ENCODE data around the gene XIST.
"Not testable (repeated sequence)": the region's sequence is repeated elsewhere in the genome, so short reads cannot be mapped to it uniquely, and the experiment has no call there.

XIST gene

GRCh38 chrX:73839152-73839551 lies 13.4 kb downstream of the XIST start:
- no peak for DNase-seq (ENCODE audit: low spot score)

- no peak for DNase-seq (ENCODE audit: low spot score)
These were observed 14.4 kb downstream of the XIST start for GRCh38 chrX:73838123-73838522.

- no peak for DNase-seq (ENCODE audit: low spot score)
These were observed 15.5 kb downstream of the XIST start for GRCh38 chrX:73836956-73837477.

GRCh38 chrX:73834219-73834618 lies 18.3 kb downstream of the XIST start:
- DNase-seq (ENCODE audit: low spot score): no peak

DNA sequence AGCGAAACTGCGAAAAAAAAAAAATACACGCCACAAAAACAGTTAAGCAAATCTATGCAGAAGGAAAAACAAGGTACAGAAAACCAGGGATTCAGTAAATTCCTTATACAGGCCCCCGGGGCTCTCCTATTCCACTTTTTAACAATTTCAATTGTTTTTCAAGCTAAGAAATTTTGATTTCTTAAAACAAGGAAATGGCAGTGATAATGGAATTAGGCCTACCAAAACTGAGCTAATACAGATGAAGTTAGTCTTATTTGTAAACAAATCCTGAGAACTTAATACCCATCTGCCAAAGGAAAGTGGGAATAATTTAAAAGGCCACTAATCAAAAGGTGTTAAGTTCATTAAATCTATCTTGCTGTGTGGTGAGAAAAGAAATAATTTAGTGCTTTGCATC lies 20.2 kb downstream of the XIST start:
- DNase-seq (ENCODE audit: low spot score): no peak

DNA sequence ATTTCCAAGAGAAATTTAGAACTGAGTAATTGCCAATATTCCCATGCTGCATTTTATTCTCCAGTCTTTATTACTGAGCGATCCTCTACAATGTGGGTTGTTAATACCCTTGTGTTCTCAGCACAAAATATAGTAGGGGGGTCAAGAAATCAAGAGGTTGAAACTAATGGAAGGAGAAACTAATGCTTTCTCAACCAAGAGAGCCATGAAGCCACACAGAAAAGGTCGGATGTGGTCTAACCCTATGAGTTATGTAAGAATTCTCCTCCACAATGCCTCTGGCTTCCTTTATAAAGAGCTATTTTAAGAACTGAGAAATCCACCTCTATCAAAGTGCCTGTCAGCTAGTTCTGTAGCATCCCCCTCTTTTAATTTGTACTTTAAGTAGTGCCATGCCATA lies 21.0 kb downstream of the XIST start:
- DNase-seq (ENCODE audit: low spot score): no peak

DNA sequence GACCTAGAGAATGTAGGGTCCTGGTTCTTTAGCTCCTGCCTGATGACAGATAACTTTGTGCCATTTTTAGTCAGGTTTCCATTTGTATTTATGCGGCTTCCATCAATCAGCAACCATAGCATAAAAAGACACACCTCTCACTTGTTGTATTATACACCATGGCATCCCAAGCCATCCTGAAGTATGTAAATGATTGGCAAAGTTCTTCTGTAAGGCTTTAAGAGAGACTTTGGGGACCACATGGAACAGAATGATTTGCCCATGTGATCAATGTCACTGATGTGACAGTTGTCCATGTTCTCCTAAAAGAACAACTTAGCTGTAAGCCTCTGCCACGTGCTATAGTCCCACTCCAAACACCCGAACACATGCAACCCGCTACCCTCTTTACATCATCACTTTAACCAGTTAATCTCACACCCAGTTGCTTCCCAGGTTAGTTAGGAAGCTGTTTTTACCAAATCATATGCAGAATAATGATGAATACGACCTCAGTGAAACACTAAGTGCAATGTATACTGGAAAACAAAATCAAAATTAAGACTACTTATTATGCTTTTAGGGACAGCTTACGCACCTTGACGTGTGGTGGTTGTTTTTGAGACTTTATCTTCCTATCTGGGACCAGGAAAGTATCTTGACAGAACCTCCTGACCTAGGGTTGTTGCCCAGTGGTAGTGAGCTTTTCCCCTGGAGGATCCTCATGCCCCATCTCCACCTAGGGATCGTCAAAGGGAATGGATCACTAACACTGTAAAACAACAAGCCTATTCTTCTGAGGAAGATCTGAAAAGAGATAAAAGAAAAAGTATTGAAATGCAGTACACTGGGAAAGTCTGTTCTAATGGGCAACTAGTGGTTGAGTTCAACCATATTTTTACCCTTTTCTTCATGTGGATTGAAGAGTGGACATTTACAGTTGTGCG lies 21.8 kb downstream of the XIST start:
- no peak for DNase-seq (ENCODE audit: low spot score)

DNA sequence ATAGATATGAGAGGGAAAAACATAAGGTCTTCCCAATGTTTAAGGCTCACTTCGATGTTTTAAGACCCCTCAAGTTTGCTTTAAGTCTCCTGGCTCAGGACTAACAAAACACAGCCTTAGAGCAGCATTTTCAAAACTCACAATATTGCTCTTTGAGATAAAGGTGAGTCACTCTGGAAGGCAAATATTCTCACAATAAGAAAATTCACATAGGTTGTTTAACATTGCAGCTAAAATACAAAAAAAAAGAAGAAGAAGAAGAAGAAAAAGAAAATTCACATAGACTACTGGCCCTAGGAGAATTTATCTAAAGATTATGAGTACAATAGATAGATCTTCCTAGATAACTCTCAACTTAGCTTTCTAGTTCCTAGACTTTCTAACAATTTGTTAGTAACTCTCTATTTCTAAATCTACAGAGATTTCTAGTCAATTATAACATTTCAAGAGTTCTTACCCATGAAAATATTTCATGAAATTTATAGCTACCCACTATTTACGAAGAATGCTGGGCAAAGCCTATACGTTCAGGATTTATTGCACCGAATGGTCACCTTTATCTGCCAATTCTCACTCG lies 22.5 kb downstream of the XIST start:
- no peak for DNase-seq (ENCODE audit: low spot score)

DNA sequence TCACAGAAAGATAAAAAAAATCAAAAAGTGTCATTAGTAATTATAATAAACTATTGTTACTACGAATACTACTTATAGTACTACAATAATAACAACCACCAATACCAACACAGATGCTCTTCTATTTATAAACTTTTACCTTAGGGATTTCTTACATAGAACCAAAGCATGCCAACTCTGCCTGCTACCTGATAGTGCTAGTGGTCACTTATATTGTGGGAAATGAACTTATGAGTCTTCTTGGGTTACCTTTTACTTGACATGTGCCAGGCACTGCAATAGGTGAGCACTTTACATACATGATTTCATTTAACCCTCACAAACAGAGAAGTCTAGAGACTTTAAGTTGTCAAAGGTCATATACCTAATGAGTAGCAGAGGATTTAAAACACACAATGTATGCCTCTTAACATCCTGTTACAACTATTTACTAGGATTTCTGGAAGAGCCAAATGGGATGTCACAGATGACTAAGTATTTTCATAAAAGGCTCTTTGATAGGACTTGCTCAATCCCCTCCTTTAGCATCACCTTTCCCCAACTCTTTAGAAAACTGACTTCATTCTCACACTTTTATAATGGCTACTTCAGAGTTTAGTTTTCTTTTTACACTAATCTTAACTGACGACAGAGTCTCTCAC lies 24.3 kb downstream of the XIST start:
- no peak for DNase-seq (ENCODE audit: low spot score)

GRCh38 chrX:73827406-73827805 lies 25.1 kb downstream of the XIST start:
- DNase-seq (ENCODE audit: low spot score): no peak

DNA sequence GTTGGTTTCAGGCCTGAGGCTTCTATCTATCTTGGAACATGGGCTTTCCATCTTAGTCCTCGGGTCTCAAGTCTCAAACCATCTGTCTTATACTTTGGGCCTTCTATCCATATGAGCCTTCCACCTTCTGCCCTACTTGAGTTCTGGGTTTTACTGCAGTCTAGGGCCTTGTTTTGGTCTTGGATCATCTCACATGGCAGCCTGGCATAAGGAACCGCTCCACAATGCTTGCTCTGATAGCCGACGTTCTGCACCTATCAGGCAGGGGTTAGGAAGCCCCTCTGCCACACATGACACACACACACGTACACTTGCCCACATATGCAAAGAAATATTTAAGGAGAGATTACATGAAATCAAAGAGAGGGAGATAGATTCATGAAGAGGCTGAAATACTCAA lies 25.5 kb downstream of the XIST start:
- DNase-seq (ENCODE audit: low spot score): no peak

GRCh38 chrX:73825569-73825968 lies 26.9 kb downstream of the XIST start:
- DNase-seq (ENCODE audit: low spot score): no peak

GRCh38 chrX:73823473-73824004 lies 29.0 kb downstream of the XIST start:
- no peak for DNase-seq (ENCODE audit: low spot score)

DNA sequence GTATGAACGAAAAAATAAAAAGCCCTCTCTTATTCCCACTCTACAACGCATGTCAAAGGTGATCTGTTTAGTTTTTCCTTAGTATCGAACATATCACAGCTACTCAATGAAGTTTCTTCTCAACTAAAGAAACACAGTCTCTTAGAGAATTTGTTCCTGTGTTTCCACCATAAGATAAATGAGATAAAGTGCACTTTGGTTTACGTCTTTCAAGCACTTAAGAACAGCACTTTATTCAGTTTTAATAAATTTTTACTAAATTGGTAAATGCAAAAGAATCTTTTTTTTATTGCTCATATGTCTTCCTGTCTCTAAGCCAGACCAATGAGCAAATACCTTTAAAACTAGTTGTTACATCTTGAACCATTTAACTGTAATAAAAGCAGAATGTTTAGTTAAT lies 29.7 kb downstream of the XIST start:
- DNase-seq (ENCODE audit: low spot score): no peak

DNA sequence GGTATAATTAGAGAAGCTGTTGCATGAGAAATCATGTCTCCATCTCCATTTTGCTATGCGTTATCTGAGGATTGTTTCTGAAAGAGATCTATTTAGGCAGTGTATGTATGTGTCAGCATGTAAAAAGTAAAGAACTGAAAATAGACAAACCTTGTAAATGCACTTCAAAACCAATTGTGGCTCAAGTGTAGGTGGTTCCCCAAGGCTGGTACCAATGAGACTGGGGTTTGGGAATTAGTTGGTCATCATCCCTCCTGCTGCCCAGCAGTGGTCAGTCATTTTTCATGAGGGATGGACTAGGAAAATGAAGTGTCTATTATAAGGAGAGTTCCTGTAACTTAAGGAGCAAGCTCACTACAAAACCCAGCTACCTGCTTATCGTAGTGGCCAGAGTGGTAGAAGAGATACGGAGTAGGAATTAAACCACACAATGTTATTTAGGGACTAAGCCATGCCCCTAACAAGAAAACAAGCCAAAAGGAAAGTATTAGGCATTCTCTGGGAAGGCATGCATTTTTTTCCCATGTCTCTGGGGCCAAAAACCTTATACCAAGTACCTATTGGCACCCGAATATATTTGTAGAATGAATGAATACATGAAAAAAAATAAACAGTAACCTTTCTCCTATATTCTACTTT lies 30.5 kb downstream of the XIST start:
- DNase-seq (ENCODE audit: low spot score): no peak

- not testable (repeated sequence) for DNase-seq (ENCODE audit: low spot score)
These were observed 32.5 kb downstream of the XIST start for GRCh38 chrX:73819864-73820558.

DNA sequence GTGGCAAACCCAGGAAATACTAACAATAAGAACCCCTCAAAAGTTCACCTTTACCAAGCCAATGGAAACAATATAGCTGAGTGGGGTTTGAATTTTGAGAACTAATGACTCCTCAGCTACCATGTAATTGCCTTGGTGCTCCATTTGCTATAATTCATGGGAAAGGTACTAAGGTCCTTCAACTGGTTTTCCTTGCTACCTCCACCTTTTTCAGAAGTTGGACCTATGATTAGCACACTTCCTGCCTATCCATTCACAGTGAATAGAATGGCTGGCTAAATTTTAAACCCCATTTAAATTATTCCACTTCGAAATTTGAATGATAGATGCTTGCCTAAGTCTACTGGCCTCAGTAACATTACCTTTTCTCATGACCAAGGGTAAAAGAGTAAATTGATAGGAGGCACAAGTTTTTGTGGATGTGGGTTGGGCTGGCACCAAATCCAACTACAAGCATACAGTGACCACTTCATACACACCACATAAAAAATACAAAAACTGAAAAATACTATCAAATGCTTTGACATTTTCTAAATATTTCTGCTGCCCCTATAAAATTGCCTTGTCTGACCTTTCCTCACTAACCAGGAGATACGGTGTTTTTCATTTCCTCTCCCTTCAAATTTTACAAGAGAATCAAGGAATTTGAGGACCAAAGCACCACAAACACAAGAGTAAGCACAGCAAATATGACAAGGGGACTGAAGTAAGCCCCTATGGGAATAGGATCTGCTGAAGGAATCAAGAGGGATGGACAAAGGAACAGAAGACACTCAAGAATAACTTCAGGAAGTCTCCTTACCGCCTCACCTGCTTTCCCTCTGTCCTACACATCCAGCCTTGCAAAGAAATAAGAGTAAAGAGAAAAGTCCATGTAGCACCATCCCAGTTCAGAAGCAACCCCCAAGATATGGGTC lies 34.1 kb downstream of the XIST start:
- DNase-seq (ENCODE audit: low spot score): no peak

- DNase-seq (ENCODE audit: low spot score): no peak
These were observed 34.9 kb downstream of the XIST start for GRCh38 chrX:73817393-73818199.

DNA sequence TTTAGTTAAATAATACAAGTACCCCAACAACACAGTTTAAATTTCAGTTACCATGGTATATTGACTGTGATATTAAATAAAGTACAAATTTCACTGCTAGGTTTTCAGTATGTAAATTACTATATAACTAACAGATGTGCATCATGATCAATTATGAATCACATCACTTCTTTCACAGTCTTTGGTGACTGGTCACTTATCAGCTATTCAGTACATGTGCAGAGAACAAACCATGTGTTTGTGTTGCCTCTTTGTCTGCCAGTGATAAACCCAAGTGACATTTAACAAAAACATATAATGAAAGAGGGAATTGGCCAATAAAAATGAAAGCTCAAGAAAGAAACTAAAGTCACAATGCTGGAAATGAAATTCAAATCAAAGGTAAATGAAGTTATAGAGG lies 40.3 kb downstream of the XIST start:
- DNase-seq (ENCODE audit: low spot score): no peak

DNA sequence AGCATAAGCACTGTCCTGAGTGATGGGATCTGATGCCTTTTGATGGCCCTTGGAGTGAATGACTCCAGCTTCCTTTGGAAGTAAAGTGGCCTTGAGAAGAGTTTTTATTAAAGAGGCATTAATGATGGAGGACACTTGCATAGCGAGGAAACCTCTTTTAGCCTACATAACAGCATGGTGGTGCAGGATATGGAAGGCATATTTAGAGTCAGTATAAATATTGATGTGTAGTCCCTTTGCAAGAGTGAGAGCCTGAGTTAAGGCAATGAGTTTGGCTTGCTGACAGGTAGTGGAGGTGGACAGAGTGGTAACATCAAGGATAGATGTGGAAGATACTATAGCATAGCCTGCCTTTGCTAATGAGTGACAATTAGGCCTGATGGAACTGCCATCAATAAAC lies 48.4 kb downstream of the XIST start:
- DNase-seq (ENCODE audit: low spot score): not testable (repeated sequence)
